ENCODE measurements around the gene FCN2. TPM values are rescaled to one million over a fixed set of nuclear protein-coding genes. Genes with fewer than 3 reads are reported as not detected.

Gene FCN2
- total RNA-seq, 1 donor from 2014 or later = 0.39 TPM

GRCh38 chr9:134869554-134870300, 10.9 kb upstream of the FCN2 start:
- no peak for DNase-seq

GRCh38 chr9:134870301-134870694, 10.3 kb upstream of the FCN2 start:
- no peak for DNase-seq

- DNase-seq = no peak
Observed at GRCh38 chr9:134870746-134871662, 9.6 kb upstream of the FCN2 start.

- DNase-seq = peak; percentile 34
Observed at GRCh38 chr9:134871697-134872340, 8.8 kb upstream of the FCN2 start.

GRCh38 chr9:134872482-134873231, 8.0 kb upstream of the FCN2 start:
- DNase-seq = no peak

- DNase-seq = no peak
Observed at GRCh38 chr9:134875371-134875770, 5.2 kb upstream of the FCN2 start.

- no peak for DNase-seq
Observed at GRCh38 chr9:134877541-134877940, 3.1 kb upstream of the FCN2 start.

- no peak for DNase-seq
Observed at GRCh38 chr9:134879664-134880483, 736 bp upstream of the FCN2 start.

GRCh38 chr9:134881313-134881670, 682 bp downstream of the FCN2 start:
- DNase-seq = no peak

GRCh38 chr9:134882204-134882785, 1.7 kb downstream of the FCN2 start:
- no peak for DNase-seq

- no peak for DNase-seq
Observed at GRCh38 chr9:134883040-134883782, 2.6 kb downstream of the FCN2 start.

- no peak for DNase-seq
Observed at GRCh38 chr9:134884492-134884891, 3.9 kb downstream of the FCN2 start.

- no peak for DNase-seq
Observed at GRCh38 chr9:134885001-134885678, 4.5 kb downstream of the FCN2 start.

GRCh38 chr9:134885679-134886412, 5.2 kb downstream of the FCN2 start:
- no peak for DNase-seq

GRCh38 chr9:134886413-134886913, 5.9 kb downstream of the FCN2 start:
- DNase-seq = no peak

- no peak for DNase-seq
Observed at GRCh38 chr9:134887219-134887618, 6.6 kb downstream of the FCN2 start.

GRCh38 chr9:134887686-134888602, 7.3 kb downstream of the FCN2 start:
- no peak for DNase-seq
